ENCODE results near the gene OSBPL2. TPM values are rescaled to one million over a fixed set of nuclear protein-coding genes. Genes with fewer than 3 reads are reported as not detected.

OSBPL2 gene
- polyA plus RNA-seq, 1 donor (not counting 4 experiments of a cell fraction or from before 2014, with no cell fraction given): 15.9 TPM

GRCh38 chr20:62214067-62214466 is 24.3 kb upstream of the OSBPL2 start:
- H3K9me1 ChIP-seq (ENCODE audit: control insufficient read depth, extremely low read depth, insufficient read depth, low read length): no peaks in the 10 kb centered on the region
- H3K4me1 ChIP-seq (ENCODE audit: control insufficient read depth, extremely low read depth, insufficient read depth, low read length): peaks cover 3% of the 10 kb centered on the region
- H2AFZ ChIP-seq (ENCODE audit: control insufficient read depth, low read length): no peak overlapping the region
- H3K4me2 ChIP-seq (ENCODE audit: control insufficient read depth, extremely low read depth, insufficient read depth, low read depth, low read length): no peak overlapping the region
- H3K27me3 ChIP-seq (ENCODE audit: control insufficient read depth, extremely low read depth, insufficient read depth, low read length): peaks cover 74% of the 10 kb centered on the region
- H3K79me2 ChIP-seq (ENCODE audit: control insufficient read depth, insufficient read depth, low read length): no peaks in the 10 kb centered on the region
- peaks cover 9% of the 10 kb centered on the region for H4K20me1 ChIP-seq (ENCODE audit: control insufficient read depth, extremely low read depth, insufficient read depth, low read length)
- TF ChIP-seq CTCF (optimal IDR thresholded peaks at IDR 0.05 in 1 of 3, IDR thresholded peaks at IDR 0.05 in 1 of 3, conservative IDR thresholded peaks at IDR 0.05 in 1 of 3; ENCODE audit: extremely low read depth in 1 of 3, insufficient read depth in 2 of 3, low read length in 3 of 3) (no peak), EZH2 (IDR thresholded peaks at IDR 0.05; ENCODE audit: low read length) (no peak)
- no peaks in the 10 kb centered on the region for H3K36me3 ChIP-seq (ENCODE audit: control insufficient read depth in 2 of 2, extremely low read depth in 1 of 2, insufficient read depth in 2 of 2, low read length in 2 of 2)
- no peak overlapping the region for H3K27ac ChIP-seq (ENCODE audit: control insufficient read depth, insufficient read depth, low read length)
- H3K9me3 ChIP-seq (ENCODE audit: control insufficient read depth, low read depth, low read length): no peaks in the 10 kb centered on the region
- dilution Hi-C loops (cut with MboI; ENCODE audit: extremely low pct_ligation_motif_present, low sequenced_read_pairs): no loop called here
- FAIRE-seq: no peak
- DNase-seq (ENCODE audit: low read depth, low spot score): no peak
- H3K4me3 ChIP-seq (ENCODE audit: control insufficient read depth in 2 of 3, extremely low read depth in 1 of 3, insufficient read depth in 2 of 3, low read depth in 1 of 3, low read length in 3 of 3): no peak overlapping the region
- no peak overlapping the region for H3K9ac ChIP-seq (ENCODE audit: control insufficient read depth, extremely low read depth, insufficient read depth, low read length)

GRCh38 chr20:62215020-62215990 is 23.0 kb upstream of the OSBPL2 start:
- no peak for FAIRE-seq
- no peaks in the 10 kb centered on the region for H3K4me1 ChIP-seq (ENCODE audit: control insufficient read depth, extremely low read depth, insufficient read depth, low read length)
- H3K4me2 ChIP-seq (ENCODE audit: control insufficient read depth, extremely low read depth, insufficient read depth, low read depth, low read length): no peak overlapping the region
- H3K27me3 ChIP-seq (ENCODE audit: control insufficient read depth, extremely low read depth, insufficient read depth, low read length): peaks cover 76% of the 10 kb centered on the region
- peaks cover 9% of the 10 kb centered on the region for H4K20me1 ChIP-seq (ENCODE audit: control insufficient read depth, extremely low read depth, insufficient read depth, low read length)
- no peaks in the 10 kb centered on the region for H3K9me1 ChIP-seq (ENCODE audit: control insufficient read depth, extremely low read depth, insufficient read depth, low read length)
- no peak overlapping the region for H2AFZ ChIP-seq (ENCODE audit: control insufficient read depth, low read length)
- H3K36me3 ChIP-seq (ENCODE audit: control insufficient read depth in 2 of 2, extremely low read depth in 1 of 2, insufficient read depth in 2 of 2, low read length in 2 of 2): no peaks in the 10 kb centered on the region
- no peaks in the 10 kb centered on the region for H3K9me3 ChIP-seq (ENCODE audit: control insufficient read depth, low read depth, low read length)
- DNase-seq (ENCODE audit: low read depth, low spot score): no peak
- TF ChIP-seq EZH2 (IDR thresholded peaks at IDR 0.05; ENCODE audit: low read length) (no peak), CTCF (optimal IDR thresholded peaks at IDR 0.05 in 1 of 3, IDR thresholded peaks at IDR 0.05 in 1 of 3, conservative IDR thresholded peaks at IDR 0.05 in 1 of 3; ENCODE audit: extremely low read depth in 1 of 3, insufficient read depth in 2 of 3, low read length in 3 of 3) (no peak)
- no peak overlapping the region for H3K4me3 ChIP-seq (ENCODE audit: control insufficient read depth in 2 of 3, extremely low read depth in 1 of 3, insufficient read depth in 2 of 3, low read depth in 1 of 3, low read length in 3 of 3)
- dilution Hi-C loops (cut with MboI; ENCODE audit: extremely low pct_ligation_motif_present, low sequenced_read_pairs): no loop called here
- H3K9ac ChIP-seq (ENCODE audit: control insufficient read depth, extremely low read depth, insufficient read depth, low read length): no peak overlapping the region
- H3K27ac ChIP-seq (ENCODE audit: control insufficient read depth, insufficient read depth, low read length): no peak overlapping the region
- H3K79me2 ChIP-seq (ENCODE audit: control insufficient read depth, insufficient read depth, low read length): no peaks in the 10 kb centered on the region

All from keratinocyte (primary cell).